GM12892 (cell line): ENCODE measurements around the gene ZMIZ1.

Experiments
- POLR2AphosphoS5 ChIP-seq: IDR thresholded peaks from 2 replicates; pipeline ENCODE4 v1.6.1; 2011; ENCODE audit warnings: low read depth, low read length, control low read depth
- TAF1 ChIP-seq: IDR thresholded peaks from 2 replicates; pipeline ENCODE4 v1.6.1; 2011; ENCODE audit warnings: low read depth, mild to moderate bottlenecking, control low read depth, low read length, borderline replicate concordance

- TF ChIP-seq POLR2AphosphoS5 (no peak), TAF1 (no peak)
Observed at GRCh38 chr10:79296431-79296830, 227.7 kb downstream of the ZMIZ1 start.
